ENCODE measurements around the gene GDPD5.

The GDPD5 gene

GRCh38 chr11:75439026-75439425 is 86.7 kb downstream of the GDPD5 start:
- H3K4me3 ChIP-seq (ENCODE audit: low read depth, low read length), result no peak overlapping the region
- no peak for DNase-seq (ENCODE audit: low read depth)
- no peak for TF ChIP-seq CTCF (IDR thresholded peaks at IDR 0.05; ENCODE audit: control insufficient read depth, extremely low read depth, insufficient read depth)

- no peak for DNase-seq (ENCODE audit: low read depth)
- no peak for TF ChIP-seq CTCF (IDR thresholded peaks at IDR 0.05; ENCODE audit: control insufficient read depth, extremely low read depth, insufficient read depth)
- H3K4me3 ChIP-seq (ENCODE audit: low read depth, low read length), result no peak overlapping the region
Observed at GRCh38 chr11:75437966-75438659, 87.6 kb downstream of the GDPD5 start.

- no peak for TF ChIP-seq CTCF (IDR thresholded peaks at IDR 0.05; ENCODE audit: control insufficient read depth, extremely low read depth, insufficient read depth)
- no peak overlapping the region for H3K4me3 ChIP-seq (ENCODE audit: low read depth, low read length)
- no peak for DNase-seq (ENCODE audit: low read depth)
Observed at GRCh38 chr11:75436806-75437205, 88.9 kb downstream of the GDPD5 start.

- no peak for DNase-seq (ENCODE audit: low read depth)
- no peak overlapping the region for H3K4me3 ChIP-seq (ENCODE audit: low read depth, low read length)
- TF ChIP-seq CTCF (IDR thresholded peaks at IDR 0.05; ENCODE audit: control insufficient read depth, extremely low read depth, insufficient read depth), result no peak
Observed at GRCh38 chr11:75435571-75435925, 90.2 kb downstream of the GDPD5 start.

- no peak overlapping the region for H3K4me3 ChIP-seq (ENCODE audit: low read depth, low read length)
- DNase-seq (ENCODE audit: low read depth), result no peak
- TF ChIP-seq CTCF (IDR thresholded peaks at IDR 0.05; ENCODE audit: control insufficient read depth, extremely low read depth, insufficient read depth), result no peak
Observed at GRCh38 chr11:75434886-75435570, 90.7 kb downstream of the GDPD5 start.

- H3K4me3 ChIP-seq (ENCODE audit: low read depth, low read length), result no peak overlapping the region
- DNase-seq (ENCODE audit: low read depth), result no peak
- no peak for TF ChIP-seq CTCF (IDR thresholded peaks at IDR 0.05; ENCODE audit: control insufficient read depth, extremely low read depth, insufficient read depth)
Observed at GRCh38 chr11:75434051-75434450, 91.7 kb downstream of the GDPD5 start.

- H3K4me3 ChIP-seq (ENCODE audit: low read depth, low read length), result no peak overlapping the region
- DNase-seq (ENCODE audit: low read depth), result no peak
- TF ChIP-seq CTCF (IDR thresholded peaks at IDR 0.05; ENCODE audit: control insufficient read depth, extremely low read depth, insufficient read depth), result no peak
Observed at GRCh38 chr11:75433443-75433842, 92.3 kb downstream of the GDPD5 start.

Data from LNCaP clone FGC (cell line).